NOMO-1 (cell line): ENCODE data around the gene OR6V1.
"Not testable (repeated sequence)": the region's sequence is repeated elsewhere in the genome, so short reads cannot be mapped to it uniquely, and the experiment has no call there.

Experiments
- DNase-seq, 2 experiments: peaks; one replicate each; lab custom pipeline; 2025; ENCODE audit not compliant: unreplicated experiment in 2 of 2; lab: John Stamatoyannopoulos, UW

Gene OR6V1

GRCh38 chr7:143042159-143042789 lies 9.9 kb upstream of the OR6V1 start:
- DNase-seq, result no peak

DNA sequence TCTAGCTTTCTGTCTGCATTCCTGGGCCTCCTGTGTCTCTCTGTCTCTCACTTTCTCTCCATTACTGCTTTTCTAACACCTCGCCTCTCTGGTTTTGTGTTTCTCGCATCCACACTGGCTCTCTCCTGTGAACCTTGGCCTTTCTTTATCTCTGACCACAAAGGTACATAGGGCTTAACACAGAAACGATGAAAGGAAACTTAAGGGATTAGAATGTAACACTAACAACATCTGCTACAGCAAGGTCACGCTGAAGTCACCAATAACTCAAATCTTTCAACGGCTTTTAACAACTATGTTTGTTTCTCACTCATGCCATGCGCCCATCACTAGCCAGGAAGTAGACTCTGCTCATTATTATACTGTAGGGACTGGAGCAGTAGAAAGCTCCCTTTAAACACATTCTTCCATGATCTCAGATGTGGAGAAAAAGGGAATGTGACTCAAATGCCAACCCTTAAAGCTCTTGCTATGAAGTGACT lies 9.3 kb upstream of the OR6V1 start:
- DNase-seq, result no peak

GRCh38 chr7:143043391-143043790 lies 8.8 kb upstream of the OR6V1 start:
- DNase-seq, result no peak

GRCh38 chr7:143046426-143046851 lies 5.7 kb upstream of the OR6V1 start:
- no peak for DNase-seq

DNA sequence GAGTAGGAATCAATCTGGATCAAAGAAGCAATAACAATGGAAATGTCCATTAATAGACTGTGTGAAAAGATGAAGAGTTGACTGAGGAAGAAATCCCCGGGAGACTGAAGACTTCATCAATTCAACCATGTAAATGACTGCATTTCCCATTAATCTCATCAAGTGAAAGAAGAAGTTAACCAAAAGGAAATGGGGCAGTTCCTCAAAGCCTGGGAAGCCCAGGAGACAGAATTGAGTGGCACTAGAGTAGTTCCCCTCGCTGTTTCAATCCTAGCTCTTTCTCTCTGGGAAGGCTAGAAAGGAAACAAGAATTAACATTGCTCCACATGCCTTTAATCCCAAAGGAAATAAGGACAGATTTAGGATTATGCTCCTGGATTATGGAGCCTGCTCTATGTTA lies 4.8 kb upstream of the OR6V1 start:
- peak in 1 of 2 experiments; percentile 31 for DNase-seq

- no peak for DNase-seq
These were observed 3.3 kb upstream of the OR6V1 start for GRCh38 chr7:143048827-143049226.

DNA sequence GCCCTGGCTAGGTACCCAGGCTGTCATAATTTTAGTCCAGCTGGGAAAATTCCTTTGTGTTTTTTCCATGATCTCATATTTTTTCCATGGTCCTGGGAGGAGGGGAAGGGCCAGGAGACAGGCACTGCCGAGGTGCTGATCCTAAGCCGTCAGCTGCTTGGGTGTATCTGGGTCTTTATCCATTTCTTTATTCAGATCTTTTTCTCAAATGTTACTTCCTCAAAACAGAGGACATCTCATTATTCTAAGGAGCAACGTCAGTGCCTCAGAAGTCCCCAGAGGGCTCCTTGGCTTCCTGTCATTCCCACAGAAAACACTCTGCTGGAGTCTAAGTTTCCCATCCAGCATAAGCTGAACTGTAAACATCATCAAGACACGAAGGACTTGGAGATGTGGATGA lies 2.8 kb upstream of the OR6V1 start:
- DNase-seq, result no peak

GRCh38 chr7:143050931-143051330 lies 1.2 kb upstream of the OR6V1 start:
- DNase-seq, result no peak

DNA sequence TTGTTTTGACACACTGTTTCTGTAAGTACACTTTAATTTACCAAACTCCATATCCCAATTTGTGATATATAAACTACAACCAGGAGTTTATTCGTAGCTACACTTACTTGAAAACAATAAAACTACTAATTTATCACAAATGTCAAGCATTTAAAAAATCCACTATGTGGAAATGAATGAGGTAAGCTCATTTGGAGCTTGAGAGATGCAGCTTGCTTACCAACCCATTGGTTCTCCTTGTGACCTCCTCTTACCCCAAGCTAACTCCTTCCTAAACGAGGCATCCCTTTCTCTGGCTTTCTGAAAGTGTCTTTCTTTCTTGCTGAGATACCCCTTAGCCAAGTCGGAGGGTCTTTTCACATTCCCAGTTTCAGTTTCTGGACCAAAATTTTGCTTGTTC lies 2.5 kb downstream of the OR6V1 start:
- no peak for DNase-seq

- no peak for DNase-seq
These were observed 3.6 kb downstream of the OR6V1 start for GRCh38 chr7:143055754-143056153.

DNA sequence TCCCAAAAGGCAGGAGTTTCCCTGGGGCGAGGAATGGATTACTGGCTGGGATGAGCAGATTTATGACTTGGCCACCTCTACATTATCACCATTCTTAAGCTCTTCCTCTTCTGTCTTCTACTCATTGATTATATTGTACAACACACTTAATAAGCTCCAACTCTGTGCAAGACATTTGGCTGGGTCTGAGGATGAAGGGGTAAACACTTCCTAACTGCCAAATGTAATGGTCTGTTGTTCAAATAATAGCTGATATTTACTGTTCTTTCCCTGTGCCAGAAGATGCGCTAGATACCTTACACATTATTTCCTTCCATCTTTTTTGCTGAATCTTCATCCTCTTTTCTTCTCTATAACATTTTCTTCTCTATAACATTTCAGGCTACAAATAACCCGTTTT lies 11.6 kb downstream of the OR6V1 start:
- no peak for DNase-seq

DNA sequence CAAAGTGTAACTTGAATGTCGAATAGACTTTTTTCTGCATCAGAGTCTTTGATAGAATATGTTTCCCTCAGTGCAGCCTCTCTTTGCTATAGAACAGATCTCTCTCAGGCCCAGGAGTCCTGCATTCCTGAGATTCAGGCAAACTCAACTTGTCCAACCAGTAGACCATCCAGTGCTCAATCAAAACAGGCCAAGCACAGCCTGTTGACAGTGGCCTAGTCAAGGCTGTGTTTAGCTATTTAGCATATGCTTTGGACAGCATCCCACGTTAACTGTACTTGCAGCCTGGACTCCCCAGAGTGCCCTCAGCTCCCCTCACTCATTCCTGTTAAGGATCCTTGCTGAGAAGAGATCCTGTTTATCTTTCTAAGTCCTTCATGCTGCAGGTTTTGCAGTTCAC lies 16.3 kb downstream of the OR6V1 start:
- DNase-seq, result no peak

- no peak for DNase-seq
These were observed 17.9 kb downstream of the OR6V1 start for GRCh38 chr7:143069912-143070500.

DNA sequence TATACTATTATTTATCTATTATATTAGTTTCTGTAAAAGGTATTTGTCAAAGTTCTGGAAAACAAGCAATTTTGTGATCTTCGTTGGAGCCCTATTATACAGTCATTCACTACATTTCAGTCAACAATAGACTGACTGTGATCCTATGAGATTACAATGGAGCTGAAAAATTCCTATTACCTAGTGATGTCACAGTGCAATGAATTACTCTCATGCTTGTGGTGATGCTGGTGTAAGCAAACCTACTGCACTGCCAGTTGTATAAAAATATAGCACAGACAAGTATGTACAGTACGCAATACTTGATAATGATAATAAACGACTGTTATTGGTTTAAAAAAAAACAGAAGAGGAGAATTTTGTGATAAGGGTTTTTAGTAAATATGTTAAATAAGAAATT lies 21.4 kb downstream of the OR6V1 start:
- DNase-seq, result no peak

DNA sequence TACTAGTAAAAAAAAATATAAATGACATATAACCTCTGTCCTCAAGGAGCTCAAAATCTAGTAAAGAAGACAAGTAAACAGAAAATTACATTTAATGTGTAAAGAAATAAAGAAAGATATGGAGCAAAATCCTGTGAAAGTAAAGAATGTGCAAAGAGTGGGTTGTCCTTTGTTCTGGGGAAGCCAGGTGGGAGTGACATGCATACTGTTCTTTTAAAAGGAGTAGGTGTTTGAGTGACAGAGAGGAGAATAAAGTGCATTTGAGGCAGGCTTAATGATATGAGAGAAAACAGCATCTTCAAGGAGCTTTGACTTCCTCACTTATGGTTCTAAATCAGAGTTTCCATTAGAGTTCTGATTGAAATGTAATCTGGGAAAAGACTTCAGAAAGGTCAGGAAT lies 22.0 kb downstream of the OR6V1 start:
- DNase-seq, result no peak

DNA sequence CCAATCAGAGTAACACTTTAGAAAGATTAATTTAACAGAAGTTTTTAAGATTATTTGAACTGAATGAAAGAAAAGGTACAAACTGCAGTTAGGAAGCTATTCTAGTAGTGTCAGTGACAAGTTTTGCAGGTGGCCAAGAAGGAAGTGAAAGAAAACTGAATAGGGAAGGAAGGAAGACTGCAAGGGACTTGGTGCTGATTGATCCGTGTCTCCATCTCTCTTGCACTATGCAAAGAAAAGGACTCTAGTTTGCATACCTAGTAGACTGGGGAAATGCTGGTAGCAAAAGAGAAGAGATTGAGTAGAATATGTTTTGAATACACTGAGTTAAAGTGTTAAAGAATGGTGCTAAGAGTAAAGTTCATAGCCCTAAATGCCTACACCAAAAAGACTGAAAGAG lies 33.0 kb downstream of the OR6V1 start:
- peak; percentile 0 to 37 for DNase-seq

GRCh38 chr7:143085610-143086009 lies 33.5 kb downstream of the OR6V1 start:
- not testable (repeated sequence) for DNase-seq

DNA sequence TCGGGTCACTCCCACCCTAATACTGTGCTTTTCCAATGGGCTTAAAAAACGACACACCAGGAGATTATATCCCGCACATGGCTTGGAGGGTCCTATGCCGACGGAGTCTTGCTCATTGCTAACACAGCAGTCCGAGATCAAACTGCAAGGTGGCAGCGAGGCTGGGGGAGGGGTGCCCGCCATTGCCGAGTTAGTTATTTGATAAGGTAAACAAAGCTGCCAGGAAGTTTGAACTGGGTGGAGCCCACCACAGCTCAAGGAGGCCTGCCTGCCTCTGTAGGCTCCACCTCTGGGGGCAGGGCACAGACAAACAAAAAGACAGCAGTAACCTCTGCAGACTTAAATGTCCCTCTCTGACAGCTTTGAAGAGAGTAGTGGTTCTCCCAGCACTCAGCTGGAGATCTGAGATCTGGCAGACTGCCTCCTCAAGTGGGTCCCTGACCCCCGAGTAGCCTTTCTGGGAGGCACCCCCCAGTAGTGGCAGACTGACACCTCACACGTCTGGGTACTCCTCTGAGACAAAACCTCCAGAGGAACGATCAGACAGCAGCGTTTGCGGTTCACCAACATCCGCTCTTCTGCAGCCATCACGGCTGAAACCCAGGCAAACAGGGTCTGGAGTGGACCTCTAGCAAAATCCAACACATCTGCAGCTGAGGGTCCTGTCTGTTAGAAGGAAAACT lies 36.5 kb downstream of the OR6V1 start:
- not testable (repeated sequence) for DNase-seq

GRCh38 chr7:143096146-143096545 lies 44.0 kb downstream of the OR6V1 start:
- DNase-seq, result no peak

DNA sequence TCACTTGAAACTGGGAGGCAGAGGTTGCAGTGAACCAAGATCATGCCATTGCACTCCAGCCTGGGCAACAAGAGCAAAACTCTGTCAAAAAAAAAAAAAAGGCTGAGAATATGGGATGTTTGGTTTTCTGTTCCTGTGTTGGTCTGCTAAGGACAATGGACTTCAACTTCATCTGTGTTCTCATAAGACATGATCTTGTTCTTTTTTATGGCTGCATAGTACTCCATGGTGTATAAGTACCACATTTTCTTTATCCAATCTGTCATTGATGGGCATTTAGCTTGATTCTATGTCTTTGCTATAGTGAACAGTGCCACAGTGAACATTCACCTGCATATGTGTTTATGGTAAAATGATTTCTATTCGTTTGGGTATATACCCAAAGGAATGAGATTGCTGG lies 47.4 kb downstream of the OR6V1 start:
- not testable (repeated sequence) for DNase-seq
